Measurements from ENCODE around the gene FOXP1.
"Not testable (repeated sequence)": the region's sequence is repeated elsewhere in the genome, so short reads cannot be mapped to it uniquely, and the experiment has no call there.

FOXP1 gene

GRCh38 chr3:70982700-70983140 is 600.8 kb downstream of the FOXP1 start:
- TF ChIP-seq CTCF (IDR thresholded peaks at IDR 0.05; ENCODE audit: extremely low read depth, insufficient read depth, missing control alignments): no peak
- peak; percentile 38 for DNase-seq (ENCODE audit: low spot score)
- in situ Hi-C loops (cut with MboI; ENCODE audit: low pct_unique_long_range_greater_than_20kb, low sequenced_read_pairs, unreplicated experiment): no loop called here

GRCh38 chr3:70982284-70982683 is 601.2 kb downstream of the FOXP1 start:
- no peak for DNase-seq (ENCODE audit: low spot score)
- in situ Hi-C loops (cut with MboI; ENCODE audit: low pct_unique_long_range_greater_than_20kb, low sequenced_read_pairs, unreplicated experiment): no loop called here

GRCh38 chr3:70981231-70981880 is 602.2 kb downstream of the FOXP1 start:
- no peak for DNase-seq (ENCODE audit: low spot score)
- in situ Hi-C loops (cut with MboI; ENCODE audit: low pct_unique_long_range_greater_than_20kb, low sequenced_read_pairs, unreplicated experiment): no loop called here
- TF ChIP-seq CTCF (IDR thresholded peaks at IDR 0.05; ENCODE audit: extremely low read depth, insufficient read depth, missing control alignments): no peak

More at GRCh38 chr3:70982284-70982683, 601.2 kb downstream of the FOXP1 start:
- no peak for TF ChIP-seq CTCF (IDR thresholded peaks at IDR 0.05; ENCODE audit: extremely low read depth, insufficient read depth, missing control alignments)

GRCh38 chr3:70980646-70981170 is 602.8 kb downstream of the FOXP1 start:
- TF ChIP-seq CTCF (IDR thresholded peaks at IDR 0.05; ENCODE audit: extremely low read depth, insufficient read depth, missing control alignments): no peak
- in situ Hi-C loops (cut with MboI; ENCODE audit: low pct_unique_long_range_greater_than_20kb, low sequenced_read_pairs, unreplicated experiment): no loop called here
- no peak for DNase-seq (ENCODE audit: low spot score)

- no peak for DNase-seq (ENCODE audit: low spot score)
- in situ Hi-C loops (cut with MboI; ENCODE audit: low pct_unique_long_range_greater_than_20kb, low sequenced_read_pairs, unreplicated experiment): no loop called here
- TF ChIP-seq CTCF (IDR thresholded peaks at IDR 0.05; ENCODE audit: extremely low read depth, insufficient read depth, missing control alignments): no peak
Observed at GRCh38 chr3:70979983-70980645, 603.4 kb downstream of the FOXP1 start.

GRCh38 chr3:70977712-70978111 is 605.8 kb downstream of the FOXP1 start:
- no peak for DNase-seq (ENCODE audit: low spot score)
- in situ Hi-C loops (cut with MboI; ENCODE audit: low pct_unique_long_range_greater_than_20kb, low sequenced_read_pairs, unreplicated experiment): no loop called here
- TF ChIP-seq CTCF (IDR thresholded peaks at IDR 0.05; ENCODE audit: extremely low read depth, insufficient read depth, missing control alignments): no peak

- in situ Hi-C loops (cut with MboI; ENCODE audit: low pct_unique_long_range_greater_than_20kb, low sequenced_read_pairs, unreplicated experiment); DNase-seq (ENCODE audit: low spot score): not testable (repeated sequence)
Observed at GRCh38 chr3:70975981-70976380, 607.5 kb downstream of the FOXP1 start.

Data from GM13977 (cell line).